Kidney (tissue), 14 donors: Measurements from ENCODE around the gene EXOC3. TPM values are rescaled to one million over a fixed set of nuclear protein-coding genes. Genes with fewer than 3 reads are reported as not detected.
"Not testable (repeated sequence)": the region's sequence is repeated elsewhere in the genome, so short reads cannot be mapped to it uniquely, and the experiment has no call there.

ENCODE experiments used
- DNase-seq, 5 donors: peaks; one replicate each; pipeline ENCODE4 v3.0.0-alpha.2; 2013 to 2020
- FAIRE-seq: peaks from 2 replicates; lab custom pipeline; 2012; peaks lifted over from hg19 to GRCh38; lab: Jason Lieb, UNC
- H3K27ac ChIP-seq, 2 donors: one replicate each; pipeline ENCODE4 v1.7.0; 2013; ENCODE audit warnings: low read depth in 2 of 2, low read length in 2 of 2, inconsistent platforms in 1 of 2
- H3K27me3 ChIP-seq: one replicate; pipeline ENCODE4 v1.7.1; 2013; ENCODE audit warnings: low read length, inconsistent platforms; ENCODE audit not compliant: control insufficient read depth, insufficient read depth
- H3K36me3 ChIP-seq, 3 donors: one replicate each; pipeline versions ENCODE4 v1.7.0 to v1.7.1; 2013; ENCODE audit warnings: low read length in 3 of 3, control low read depth in 1 of 3, inconsistent platforms in 1 of 3; ENCODE audit not compliant: insufficient read depth in 3 of 3, control insufficient read depth in 2 of 3
- H3K4me1 ChIP-seq, 3 donors: one replicate each; pipeline versions ENCODE4 v1.7.0 to v1.7.1; 2013; ENCODE audit warnings: low read length in 3 of 3, inconsistent platforms in 1 of 3, low read depth in 1 of 3; ENCODE audit not compliant: control insufficient read depth in 2 of 3, insufficient read depth in 2 of 3
- H3K4me3 ChIP-seq, 3 donors: one replicate each; pipeline versions ENCODE4 v1.7.0 to v1.8.1; 2013; ENCODE audit warnings: low read length in 3 of 3, control low read depth in 1 of 3, inconsistent platforms in 1 of 3
- H3K9ac ChIP-seq, 3 donors: one replicate each; pipeline versions ENCODE4 v1.7.0 to v1.7.1; 2013; ENCODE audit warnings: low read length in 3 of 3, control low read depth in 1 of 3, inconsistent platforms in 1 of 3
- H3K9me3 ChIP-seq, 3 donors: one replicate each; pipeline versions ENCODE4 v1.7.0 to v1.7.1; 2013; ENCODE audit warnings: low read length in 3 of 3, control low read depth in 1 of 3, inconsistent platforms in 1 of 3; ENCODE audit not compliant: control insufficient read depth in 2 of 3, insufficient read depth in 1 of 3
- CTCF ChIP-seq: IDR thresholded peaks from 3 replicates; pipeline ENCODE4 v1.5.1; 2012; ENCODE audit warnings: mild to moderate bottlenecking, moderate library complexity, borderline replicate concordance; ENCODE audit not compliant: insufficient read depth; ENCODE audit errors: extremely low read depth
- intact Hi-C: fragments of 100-400 bp; cut with DNase I; formaldehyde crosslinking; loops from one replicate; pipeline ENCODE4 v1.11.1; 2022
- polyA plus RNA-seq: library from polyadenylated mRNA; stranded (reverse); fragments of 350-450 nt; fragmentation: Illumina TruSeq; extraction: RNeasy Lipid Tissue Mini Kit (QIAGEN cat#74804); gene quantifications from one replicate; pipeline ENCODE4 v1.2.3, GENCODE V29; 2014; ENCODE audit warnings: low read depth, low replicate concordance; ENCODE audit not compliant: insufficient read depth
- total RNA-seq: library from RNA; stranded (reverse); fragmentation: NEBNext Ultra II Directional; extraction: Animal tissue kit (Norgen Biotek cat#: 25700); gene quantifications from one replicate; pipeline ENCODE4 v1.2.1, GENCODE V29; 2021
- donor health status: control.
- donor health status: control.
- donor health status: control.
- donor health status: control.
- donor health status: control.
- donor health status: DM: yes; HTN: yes; CAD: no.
- donor health status: Normal renal cell carcinoma (clear cell type).

Gene EXOC3
- total and polyA plus RNA-seq, 2 donors from 2014 or later = 40.5 to 71.5 TPM

DNA sequence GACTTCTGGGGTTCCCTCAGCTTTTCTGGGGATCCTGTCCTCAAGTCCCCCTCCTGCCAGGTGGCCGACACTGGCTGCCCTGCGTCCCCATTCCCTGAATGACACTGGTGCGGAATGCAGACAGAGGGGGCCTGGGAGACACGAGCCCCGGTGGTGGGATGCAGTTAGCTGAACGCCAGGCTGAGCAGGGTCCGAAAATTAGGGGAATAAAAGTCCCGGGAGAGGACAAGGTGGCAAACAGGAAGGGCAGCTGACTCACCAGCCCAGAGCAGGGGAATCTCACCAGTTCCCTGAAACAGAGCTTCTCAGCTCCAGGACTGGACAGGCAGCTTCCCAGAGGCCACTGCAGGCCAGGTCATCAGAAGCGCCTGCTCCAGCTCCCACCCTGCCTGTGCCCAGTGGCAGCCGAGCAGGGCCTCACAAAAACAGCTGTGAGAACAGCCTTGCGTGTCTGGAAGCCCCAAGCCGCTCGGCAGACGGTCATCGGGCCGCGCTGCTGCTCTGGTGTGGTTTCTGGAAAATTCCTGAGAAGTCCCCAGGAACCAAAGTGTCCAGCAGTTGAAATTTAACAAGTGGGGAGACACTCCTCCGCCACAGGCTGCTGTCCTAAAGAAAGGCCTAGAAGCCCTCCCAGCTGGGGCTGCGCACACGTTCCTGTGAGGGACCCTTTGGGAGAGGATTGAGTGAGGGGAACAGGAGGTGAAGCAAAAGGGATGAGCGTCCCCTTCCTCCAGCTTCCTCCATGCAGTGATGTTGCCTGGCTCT lies 47.6 kb upstream of the EXOC3 start:
- H3K4me1 ChIP-seq = peaks cover 0 to 6% (median 6%) of the 10 kb centered on the region in 3 donors
- no peaks in the 10 kb centered on the region for H3K36me3 ChIP-seq
- no peak overlapping the region for H3K27ac ChIP-seq
- no peak overlapping the region for H3K4me3 ChIP-seq
- intact Hi-C loops = no loop called here
- H3K27me3 ChIP-seq = no peaks in the 10 kb centered on the region
- H3K9ac ChIP-seq = no peak overlapping the region
- FAIRE-seq (no peak), DNase-seq (peak in 3 of 5 donors; percentile 35 to 55 (median 53))
- no peak for TF ChIP-seq CTCF
- no peaks in the 10 kb centered on the region for H3K9me3 ChIP-seq

DNA sequence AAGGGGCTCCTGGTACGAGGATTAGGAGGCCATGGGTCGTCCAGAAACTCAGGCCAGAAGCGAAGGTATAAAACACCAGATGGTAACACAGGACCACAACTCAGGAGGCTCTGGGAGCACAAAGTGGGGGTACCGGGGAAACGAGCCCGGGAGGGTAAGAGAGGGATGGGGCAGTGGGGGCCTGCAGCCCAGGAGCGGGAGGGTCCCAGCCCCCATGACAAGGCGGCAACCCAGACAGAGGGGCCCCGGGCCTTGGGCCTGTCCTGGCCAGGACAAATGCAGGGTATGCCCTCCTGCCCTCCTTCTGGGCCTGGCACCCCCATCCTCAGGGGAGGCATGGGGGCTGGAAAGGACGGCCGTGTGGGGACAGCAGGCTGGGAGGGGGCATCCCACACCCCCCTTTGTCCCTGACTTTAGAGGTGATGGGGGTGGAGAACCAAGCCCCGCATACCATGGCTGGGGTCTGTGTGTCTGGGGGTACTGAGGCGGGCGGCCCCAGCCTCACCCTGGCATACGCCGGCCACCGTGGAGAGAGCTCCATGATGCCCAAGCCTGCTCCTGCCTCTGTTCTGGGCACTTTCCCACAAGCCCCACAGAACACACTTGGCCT lies 47.0 kb upstream of the EXOC3 start:
- Histone ChIP-seq H3K27me3 (no peaks in the 10 kb centered on the region), H3K27ac (no peak overlapping the region), H3K36me3 (no peaks in the 10 kb centered on the region), H3K9ac (no peak overlapping the region), H3K4me3 (no peak overlapping the region), H3K4me1 (peaks cover 0 to 8% (median 6%) of the 10 kb centered on the region in 3 donors), H3K9me3 (no peaks in the 10 kb centered on the region)
- no peak for TF ChIP-seq CTCF
- FAIRE-seq = no peak
- intact Hi-C loops = no loop called here
- DNase-seq = peak in 2 of 5 donors; percentile 5 to 35

DNA sequence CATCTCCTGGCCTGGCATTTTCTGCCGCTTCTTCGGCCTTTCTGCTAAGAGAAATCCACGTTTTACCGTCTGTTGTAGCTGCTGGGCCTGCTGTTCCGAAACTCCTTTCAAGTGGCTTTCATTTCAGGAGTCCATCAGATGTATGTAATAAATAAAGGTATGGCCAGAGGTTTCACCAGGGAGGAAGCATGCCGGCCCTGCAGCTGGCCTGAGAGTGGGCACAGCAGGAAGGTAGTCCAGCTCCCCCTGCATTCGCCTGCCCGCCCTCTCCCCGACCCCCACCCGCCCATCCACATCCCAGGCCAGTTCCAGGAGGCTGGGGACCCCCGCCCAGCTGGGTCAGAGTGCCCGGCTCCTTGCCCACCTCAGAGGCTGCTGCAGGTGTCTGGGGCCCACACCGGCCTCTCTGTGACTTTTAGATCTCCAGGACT lies 46.4 kb upstream of the EXOC3 start:
- H3K27ac ChIP-seq = no peak overlapping the region
- peaks cover 0 to 8% (median 6%) of the 10 kb centered on the region in 3 donors for H3K4me1 ChIP-seq
- TF ChIP-seq CTCF = no peak
- intact Hi-C loops = no loop called here
- no peak for FAIRE-seq
- no peaks in the 10 kb centered on the region for H3K27me3 ChIP-seq
- H3K4me3 ChIP-seq = no peak overlapping the region
- peak in 2 of 5 donors; percentile 4 to 28 for DNase-seq
- H3K36me3 ChIP-seq = no peaks in the 10 kb centered on the region
- H3K9ac ChIP-seq = no peak overlapping the region
- no peaks in the 10 kb centered on the region for H3K9me3 ChIP-seq

- not testable (repeated sequence) for DNase-seq, FAIRE-seq, H3K9ac ChIP-seq
These were observed 44.9 kb upstream of the EXOC3 start for GRCh38 chr5:398141-398474.

More at GRCh38 chr5:398141-398474, 44.9 kb upstream of the EXOC3 start:
- H3K27me3 ChIP-seq, H3K4me1 ChIP-seq, H3K36me3 ChIP-seq, intact Hi-C loops, H3K27ac ChIP-seq, H3K4me3 ChIP-seq, H3K9me3 ChIP-seq: not testable (repeated sequence)
